Measurements from ENCODE around the gene B4GALT6. TPM values are rescaled to one million over a fixed set of nuclear protein-coding genes. Genes with fewer than 3 reads are reported as not detected.

B4GALT6 gene
- total RNA-seq, 4 donors from 2014 or later: 2.5 to 3.6 (median 3.0) TPM

DNA sequence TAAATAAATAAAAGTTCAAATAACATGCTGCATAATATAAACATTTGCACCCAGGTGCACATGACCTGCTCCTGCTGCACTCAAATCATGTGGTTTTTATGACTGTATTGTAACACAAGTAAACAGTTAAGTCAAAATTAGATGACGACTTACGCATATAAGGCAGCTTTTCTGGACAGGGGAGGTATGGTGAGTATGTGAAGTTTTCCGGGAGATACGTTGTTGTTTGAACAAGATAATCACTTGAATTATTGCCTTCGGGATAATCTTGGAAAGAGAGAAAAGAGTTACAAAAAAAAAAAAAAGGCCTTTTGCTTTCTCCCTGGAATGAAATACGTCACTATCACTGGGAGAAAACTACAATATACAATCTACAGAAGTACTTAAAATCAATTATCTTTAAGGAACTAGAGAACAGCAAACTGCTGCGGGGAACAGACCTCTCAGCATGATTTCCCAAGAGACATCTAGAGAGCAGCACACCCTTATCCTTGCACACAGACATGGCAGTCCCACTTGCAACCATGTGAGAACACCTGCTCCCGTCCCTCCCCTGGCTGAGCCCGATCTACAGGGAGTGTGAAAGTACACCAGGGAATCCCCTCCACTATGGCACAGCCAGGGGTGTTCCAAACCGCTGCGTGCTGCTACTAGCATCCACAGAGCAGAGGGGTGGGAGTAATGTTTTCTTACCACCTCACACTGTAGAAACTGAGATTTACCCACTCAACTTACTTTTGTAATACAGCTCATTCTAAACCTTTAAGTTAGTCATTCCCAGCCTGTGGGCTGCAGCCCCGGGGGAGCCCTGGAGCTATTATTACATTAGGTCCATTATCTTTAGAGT lies 26.3 kb downstream of the B4GALT6 start:
- DNase-seq: no peak
- no peaks in the 10 kb centered on the region for H3K4me1 ChIP-seq
- TF ChIP-seq, protein P1, sequence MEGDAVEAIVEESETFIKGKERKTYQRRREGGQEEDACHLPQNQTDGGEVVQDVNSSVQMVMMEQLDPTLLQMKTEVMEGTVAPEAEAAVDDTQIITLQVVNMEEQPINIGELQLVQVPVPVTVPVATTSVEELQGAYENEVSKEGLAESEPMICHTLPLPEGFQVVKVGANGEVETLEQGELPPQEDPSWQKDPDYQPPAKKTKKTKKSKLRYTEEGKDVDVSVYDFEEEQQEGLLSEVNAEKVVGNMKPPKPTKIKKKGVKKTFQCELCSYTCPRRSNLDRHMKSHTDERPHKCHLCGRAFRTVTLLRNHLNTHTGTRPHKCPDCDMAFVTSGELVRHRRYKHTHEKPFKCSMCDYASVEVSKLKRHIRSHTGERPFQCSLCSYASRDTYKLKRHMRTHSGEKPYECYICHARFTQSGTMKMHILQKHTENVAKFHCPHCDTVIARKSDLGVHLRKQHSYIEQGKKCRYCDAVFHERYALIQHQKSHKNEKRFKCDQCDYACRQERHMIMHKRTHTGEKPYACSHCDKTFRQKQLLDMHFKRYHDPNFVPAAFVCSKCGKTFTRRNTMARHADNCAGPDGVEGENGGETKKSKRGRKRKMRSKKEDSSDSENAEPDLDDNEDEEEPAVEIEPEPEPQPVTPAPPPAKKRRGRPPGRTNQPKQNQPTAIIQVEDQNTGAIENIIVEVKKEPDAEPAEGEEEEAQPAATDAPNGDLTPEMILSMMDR (IDR thresholded peaks at IDR 0.05): no peak
- no peak for TF ChIP-seq POLR2A (IDR thresholded peaks at IDR 0.05)
- intact Hi-C loops (cut with DNase I): no loop called here
- WGBS, 2 donors: 59 to 74% methylated on average over 9 to 12 of the region's 12 CpGs
- H3K4me3 ChIP-seq: no peak overlapping the region
- H3K27me3 ChIP-seq: no peaks in the 10 kb centered on the region
- H3K36me3 ChIP-seq: no peaks in the 10 kb centered on the region
- H3K9me3 ChIP-seq: no peaks in the 10 kb centered on the region
- H3K27ac ChIP-seq: peak overlapping the region in 1 of 4 donors; percentile 17

DNA sequence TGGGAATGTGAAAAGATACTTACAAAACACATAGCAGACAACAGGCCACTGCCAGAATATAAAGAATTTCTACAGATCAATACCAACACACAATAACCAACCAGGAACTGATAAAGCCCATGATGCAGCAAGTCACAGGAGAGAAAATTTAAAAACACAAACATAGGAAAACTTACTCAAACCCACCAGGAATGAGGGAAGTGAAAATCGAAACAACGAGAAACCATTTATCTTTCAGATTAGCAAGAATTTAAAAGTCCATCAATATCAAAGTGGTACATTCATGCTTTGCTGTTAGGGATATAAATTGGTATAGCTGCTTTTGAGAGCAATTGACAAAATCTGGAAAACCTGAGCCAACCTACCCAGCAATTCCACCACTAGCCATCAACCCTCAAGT lies 27.6 kb downstream of the B4GALT6 start:
- Histone ChIP-seq H3K4me3 (no peak overlapping the region), H3K27me3 (no peaks in the 10 kb centered on the region), H3K36me3 (no peaks in the 10 kb centered on the region), H3K9me3 (no peaks in the 10 kb centered on the region), H3K4me1 (no peaks in the 10 kb centered on the region), H3K27ac (no peak overlapping the region)
- 87 to 96% methylated on average over 2 of the region's 2 CpGs for WGBS, 2 donors
- intact Hi-C loops (cut with DNase I): no loop called here
- no peak for TF ChIP-seq POLR2A (IDR thresholded peaks at IDR 0.05)
- TF ChIP-seq, protein P1 (IDR thresholded peaks at IDR 0.05): no peak
- DNase-seq: no peak

DNA sequence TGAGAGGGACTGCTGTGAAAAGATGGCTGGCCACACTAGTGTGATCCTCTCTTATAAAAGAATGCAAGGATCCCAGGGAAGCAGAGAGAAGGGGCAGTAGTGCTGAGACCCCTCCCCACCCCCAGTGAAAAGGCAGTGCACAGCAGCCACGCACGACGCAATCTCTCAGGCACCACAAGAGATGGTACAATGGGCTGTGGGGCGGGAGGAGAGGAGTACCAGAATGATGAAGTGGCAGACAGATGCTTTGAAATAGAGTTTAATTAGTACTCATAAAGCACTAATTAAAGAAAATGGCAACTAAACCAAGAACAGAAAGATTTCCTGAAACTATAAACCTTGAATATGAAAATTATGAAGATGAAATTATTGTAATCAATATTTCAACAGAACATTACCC lies 29.0 kb downstream of the B4GALT6 start:
- TF ChIP-seq, protein P1 (IDR thresholded peaks at IDR 0.05): no peak
- no peak for TF ChIP-seq POLR2A (IDR thresholded peaks at IDR 0.05)
- Histone ChIP-seq H3K27ac (no peak overlapping the region), H3K9me3 (no peaks in the 10 kb centered on the region), H3K4me3 (no peak overlapping the region), H3K4me1 (no peaks in the 10 kb centered on the region), H3K27me3 (no peaks in the 10 kb centered on the region), H3K36me3 (no peaks in the 10 kb centered on the region)
- no peak for DNase-seq
- 67 to 72% methylated on average over 4 of the region's 4 CpGs for WGBS, 2 donors
- intact Hi-C loops (cut with DNase I): no loop called here

DNA sequence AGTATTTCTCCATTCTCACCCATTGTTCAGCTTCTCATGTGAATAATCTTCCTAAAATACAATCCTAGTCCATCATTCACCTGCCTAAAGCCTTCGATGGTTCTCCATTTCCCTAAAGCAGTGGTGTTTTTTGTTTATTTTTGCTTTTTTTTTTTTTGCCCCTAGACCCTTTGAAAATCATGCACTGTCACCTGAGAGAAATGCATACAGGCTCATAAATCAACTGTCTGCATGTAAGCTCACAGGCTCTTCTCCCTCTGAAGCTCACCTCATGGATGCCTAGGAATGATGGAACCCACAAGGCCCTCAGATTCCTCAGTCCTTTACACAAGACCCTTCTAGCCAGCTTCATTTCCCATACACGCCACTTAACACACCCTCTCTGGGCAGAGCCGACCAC lies 31.5 kb downstream of the B4GALT6 start:
- no peaks in the 10 kb centered on the region for H3K36me3 ChIP-seq
- no peaks in the 10 kb centered on the region for H3K4me1 ChIP-seq
- DNase-seq: no peak
- no peak overlapping the region for H3K4me3 ChIP-seq
- H3K27ac ChIP-seq: no peak overlapping the region
- H3K27me3 ChIP-seq: no peaks in the 10 kb centered on the region
- TF ChIP-seq, protein P1 (IDR thresholded peaks at IDR 0.05): no peak
- TF ChIP-seq POLR2A (IDR thresholded peaks at IDR 0.05): no peak
- intact Hi-C loops (cut with DNase I): no loop called here
- 86 to 91% methylated on average over 3 of the region's 3 CpGs for WGBS, 2 donors
- no peaks in the 10 kb centered on the region for H3K9me3 ChIP-seq

DNA sequence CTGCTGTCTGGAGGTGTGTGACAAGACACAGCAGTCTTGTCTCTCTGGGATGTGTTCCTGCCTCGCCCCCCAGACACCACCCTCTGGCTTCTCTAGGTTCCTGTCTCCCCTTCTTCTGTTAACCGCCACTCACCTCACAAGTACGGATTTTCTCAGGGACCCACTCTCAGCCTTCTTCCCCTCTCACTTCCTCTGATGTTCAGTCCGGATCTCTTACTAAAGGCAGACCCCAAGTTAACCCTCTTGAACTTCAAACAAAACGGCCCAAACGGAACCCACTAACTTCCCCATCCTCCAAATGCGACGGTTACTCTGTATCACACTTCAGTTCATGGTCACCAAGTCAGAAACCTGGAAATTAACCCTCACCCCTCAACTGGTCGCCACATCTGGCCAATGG lies 32.0 kb downstream of the B4GALT6 start:
- no peaks in the 10 kb centered on the region for H3K36me3 ChIP-seq
- no peaks in the 10 kb centered on the region for H3K4me1 ChIP-seq
- intact Hi-C loops (cut with DNase I): no loop called here
- no peaks in the 10 kb centered on the region for H3K27me3 ChIP-seq
- 79 to 83% methylated on average over 9 of the region's 9 CpGs for WGBS, 2 donors
- H3K27ac ChIP-seq: no peak overlapping the region
- TF ChIP-seq, protein P1 (IDR thresholded peaks at IDR 0.05): no peak
- no peak for TF ChIP-seq POLR2A (IDR thresholded peaks at IDR 0.05)
- H3K9me3 ChIP-seq: no peaks in the 10 kb centered on the region
- no peak for DNase-seq
- no peak overlapping the region for H3K4me3 ChIP-seq

Data from esophagus squamous epithelium (tissue), 5 donors.